Adrenal gland (tissue), 5 donors: Measurements from ENCODE around the gene TGFBRAP1.

Experiments used
- POLR2A ChIP-seq, 2 donors: fragments of 450-650 bp; IDR thresholded peaks; one replicate each; pipeline ENCODE4 v1.6.1; 2017; ENCODE audit warnings: antibody characterized with exemption in 2 of 2, mild to moderate bottlenecking in 2 of 2, moderate library complexity in 1 of 2
- TF ChIP-seq, protein P1 (sequence below), 6 experiments: fragments of 450-650 bp in 4 of 6; fragments of 200-600 bp in 2 of 6; sonication (generic) in 1 of 6; IDR thresholded peaks; 1 replicate in 5 of 6; 2 replicates in 1 of 6; pipeline versions ENCODE4 v1.5.1 to v1.8.0; 2016 to 2021; ENCODE audit warnings: antibody characterized with exemption in 6 of 6, mild to moderate bottlenecking in 2 of 6, moderate library complexity in 1 of 6
- donor health status: DM: no; HTN: no; CAD: no.

DNA sequence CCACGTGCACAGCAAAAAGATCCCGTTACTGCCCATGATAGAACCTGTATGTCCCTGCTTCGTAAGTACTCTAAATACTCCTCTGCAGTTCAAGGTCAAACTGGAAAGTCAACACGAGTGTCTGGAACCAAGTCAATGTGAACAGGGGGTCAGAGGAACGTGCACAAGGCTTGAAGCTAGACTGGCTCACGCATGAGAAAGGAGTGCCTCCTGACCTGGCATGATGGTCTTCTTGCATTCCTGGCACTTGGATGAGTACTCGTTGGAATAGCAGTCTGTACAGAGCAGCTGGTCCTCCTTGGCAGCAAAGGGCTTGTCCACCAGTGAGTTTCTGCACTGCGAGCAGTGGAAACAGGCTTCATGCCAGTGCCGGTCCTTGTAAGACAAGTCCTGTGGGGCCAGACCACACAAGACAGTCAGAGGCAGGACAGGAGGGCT, 43.8 kb upstream of the TGFBRAP1 start:
- TF ChIP-seq, protein P1, sequence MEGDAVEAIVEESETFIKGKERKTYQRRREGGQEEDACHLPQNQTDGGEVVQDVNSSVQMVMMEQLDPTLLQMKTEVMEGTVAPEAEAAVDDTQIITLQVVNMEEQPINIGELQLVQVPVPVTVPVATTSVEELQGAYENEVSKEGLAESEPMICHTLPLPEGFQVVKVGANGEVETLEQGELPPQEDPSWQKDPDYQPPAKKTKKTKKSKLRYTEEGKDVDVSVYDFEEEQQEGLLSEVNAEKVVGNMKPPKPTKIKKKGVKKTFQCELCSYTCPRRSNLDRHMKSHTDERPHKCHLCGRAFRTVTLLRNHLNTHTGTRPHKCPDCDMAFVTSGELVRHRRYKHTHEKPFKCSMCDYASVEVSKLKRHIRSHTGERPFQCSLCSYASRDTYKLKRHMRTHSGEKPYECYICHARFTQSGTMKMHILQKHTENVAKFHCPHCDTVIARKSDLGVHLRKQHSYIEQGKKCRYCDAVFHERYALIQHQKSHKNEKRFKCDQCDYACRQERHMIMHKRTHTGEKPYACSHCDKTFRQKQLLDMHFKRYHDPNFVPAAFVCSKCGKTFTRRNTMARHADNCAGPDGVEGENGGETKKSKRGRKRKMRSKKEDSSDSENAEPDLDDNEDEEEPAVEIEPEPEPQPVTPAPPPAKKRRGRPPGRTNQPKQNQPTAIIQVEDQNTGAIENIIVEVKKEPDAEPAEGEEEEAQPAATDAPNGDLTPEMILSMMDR (IDR thresholded peaks at IDR 0.05), result no peak
- no peak for TF ChIP-seq POLR2A (IDR thresholded peaks at IDR 0.05)
